DND-41 (cell line): ENCODE results near the gene INSC.

Experiments used
- ATAC-seq: fragments of 200-7000 bp; cut with Tn5 transposase; 3 replicates; pipeline ENCODE4 v1.9.1; 2021; ENCODE audit warnings: low read depth; ENCODE audit not compliant: insufficient read depth
- DNase-seq: peaks from one replicate; pipeline ENCODE4 v3.0.0-alpha.2; 2020
- H2AFZ ChIP-seq: 2 replicates; pipeline ENCODE4 v1.6.0; 2012; ENCODE audit warnings: low read depth, low read length
- H3K27ac ChIP-seq: 2 replicates; pipeline ENCODE4 v1.5.1; 2012; ENCODE audit warnings: low read length, inconsistent platforms
- H3K27me3 ChIP-seq: fragments of 200-600 bp; sonication (generic); 2 replicates; pipeline ENCODE4 v1.6.0; 2012; ENCODE audit warnings: low read length, mild to moderate bottlenecking, inconsistent platforms; ENCODE audit not compliant: insufficient read depth, poor library complexity
- H3K36me3 ChIP-seq: 2 replicates; pipeline ENCODE4 v1.5.1; 2012; ENCODE audit warnings: low read length, inconsistent platforms; ENCODE audit not compliant: insufficient read depth
- H3K4me1 ChIP-seq: 2 replicates; pipeline ENCODE4 v1.5.1; 2012; ENCODE audit warnings: mild to moderate bottlenecking, low read length; ENCODE audit not compliant: insufficient read depth
- H3K4me2 ChIP-seq: 2 replicates; pipeline ENCODE4 v1.6.0; 2012; ENCODE audit warnings: mild to moderate bottlenecking, moderate library complexity, low read length, inconsistent platforms; ENCODE audit not compliant: insufficient read depth
- H3K4me3 ChIP-seq, 2 experiments: fragments of 200-600 bp in 1 of 2; shearing (Covaris generic) in 1 of 2; 2 replicates each; pipeline ENCODE4 v1.5.1; 2012 to 2016; ENCODE audit warnings: inconsistent platforms in 2 of 2, low read length in 2 of 2, mild to moderate bottlenecking in 2 of 2, low read depth in 1 of 2, moderate library complexity in 1 of 2
- H3K79me2 ChIP-seq: 2 replicates; pipeline ENCODE4 v1.6.0; 2012; ENCODE audit warnings: low read length, inconsistent platforms; ENCODE audit not compliant: insufficient read depth
- H3K9ac ChIP-seq: 2 replicates; pipeline ENCODE4 v1.6.0; 2012; ENCODE audit warnings: low read depth, mild to moderate bottlenecking, inconsistent platforms, low read length, moderate library complexity
- H3K9me3 ChIP-seq: 2 replicates; pipeline ENCODE4 v1.5.1; 2012; ENCODE audit warnings: low read length, moderate library complexity, mild to moderate bottlenecking, inconsistent platforms; ENCODE audit not compliant: insufficient read depth, severe bottlenecking
- H4K20me1 ChIP-seq: 2 replicates; pipeline ENCODE4 v1.6.0; 2012; ENCODE audit warnings: low read length; ENCODE audit not compliant: insufficient read depth
- CTCF ChIP-seq: IDR thresholded peaks from 2 replicates; pipeline ENCODE4 v1.5.1; 2012; ENCODE audit warnings: borderline replicate concordance, low read length, moderate library complexity, mild to moderate bottlenecking; ENCODE audit not compliant: poor library complexity, severe bottlenecking; ENCODE audit errors: extremely low read depth
- EZH2 ChIP-seq: IDR thresholded peaks from 3 replicates; pipeline ENCODE4 v1.6.1; 2012; ENCODE audit warnings: borderline replicate concordance, low read depth, mild to moderate bottlenecking, moderate library complexity, low read length, inconsistent platforms; ENCODE audit not compliant: severe bottlenecking

The INSC gene

GRCh38 chr11:15291885-15292284, 177.2 kb downstream of the INSC start:
- no peak overlapping the region for H3K4me2 ChIP-seq
- no peak for TF ChIP-seq EZH2
- no peak for TF ChIP-seq CTCF
- no peaks in the 10 kb centered on the region for H3K27me3 ChIP-seq
- no peaks in the 10 kb centered on the region for H3K4me1 ChIP-seq
- no peaks in the 10 kb centered on the region for H4K20me1 ChIP-seq
- H3K27ac ChIP-seq, result no peak overlapping the region
- no peaks in the 10 kb centered on the region for H3K36me3 ChIP-seq
- no peak for ATAC-seq
- DNase-seq, result no peak
- no peak overlapping the region for H3K4me3 ChIP-seq
- no peaks in the 10 kb centered on the region for H3K9me3 ChIP-seq
- no peaks in the 10 kb centered on the region for H3K79me2 ChIP-seq
- no peak overlapping the region for H2AFZ ChIP-seq
- no peak overlapping the region for H3K9ac ChIP-seq

GRCh38 chr11:15293975-15294620, 179.4 kb downstream of the INSC start:
- H4K20me1 ChIP-seq, result no peaks in the 10 kb centered on the region
- no peak overlapping the region for H3K27ac ChIP-seq
- H3K36me3 ChIP-seq, result no peaks in the 10 kb centered on the region
- H3K4me3 ChIP-seq, result no peak overlapping the region
- H3K9me3 ChIP-seq, result no peaks in the 10 kb centered on the region
- H3K4me1 ChIP-seq, result no peaks in the 10 kb centered on the region
- no peak for ATAC-seq
- H2AFZ ChIP-seq, result no peak overlapping the region
- TF ChIP-seq EZH2 (no peak), CTCF (no peak)
- H3K27me3 ChIP-seq, result no peaks in the 10 kb centered on the region
- H3K79me2 ChIP-seq, result no peaks in the 10 kb centered on the region
- H3K9ac ChIP-seq, result no peak overlapping the region
- H3K4me2 ChIP-seq, result no peak overlapping the region
- DNase-seq, result no peak

GRCh38 chr11:15295695-15296094, 181.0 kb downstream of the INSC start:
- no peaks in the 10 kb centered on the region for H3K79me2 ChIP-seq

More at GRCh38 chr11:15295695-15296094, 181.0 kb downstream of the INSC start:
- Histone ChIP-seq H3K9ac (no peak overlapping the region), H3K4me2 (no peak overlapping the region), H3K4me3 (no peak overlapping the region), H2AFZ (no peak overlapping the region), H3K27ac (no peak overlapping the region), H3K4me1 (no peaks in the 10 kb centered on the region), H3K9me3 (no peaks in the 10 kb centered on the region), H4K20me1 (no peaks in the 10 kb centered on the region), H3K27me3 (no peaks in the 10 kb centered on the region), H3K36me3 (no peaks in the 10 kb centered on the region)
- no peak for TF ChIP-seq EZH2
- TF ChIP-seq CTCF, result no peak
- no peak for DNase-seq
- no peak for ATAC-seq
